PC-3 (cell line): ENCODE measurements around the gene TCF19. TPM values are rescaled to one million over a fixed set of nuclear protein-coding genes. Genes with fewer than 3 reads are reported as not detected.

Experiments used
- ATAC-seq: fragments of 200-7000 bp; cut with Tn5 transposase; 2 replicates; pipeline ENCODE4 v1.9.1; 2020; ENCODE audit warnings: mild to moderate bottlenecking, moderate library complexity
- BruUV-seq: library from RNA; stranded (reverse); fragments of 400-500 nt; replicated peaks from 2 replicates; lab custom pipeline; 2021; lab: Mats Ljungman, UMichigan
- CTCF ChIA-PET: fragments of 300-600 bp; sonication (Branson Sonifier 250); formaldehyde crosslinking; loops from one replicate; lab custom pipeline; 2022; ENCODE audit warnings: antibody characterized with exemption; lab: Charles Lee
- POLR2A ChIA-PET: fragments of 300-600 bp; sonication (Branson Sonifier 250); formaldehyde crosslinking; loops from one replicate; lab custom pipeline; 2022; ENCODE audit warnings: antibody characterized with exemption; ENCODE audit not compliant: unreplicated experiment; lab: Charles Lee
- DNase-seq: peaks from one replicate; pipeline ENCODE4 v3.0.0-alpha.2; 2015
- H2AFZ ChIP-seq: fragments of 300-600 bp; sonication (generic); 2 replicates; pipeline ENCODE4 v1.6.0; 2016; ENCODE audit warnings: antibody characterized with exemption, low read length
- H3F3A ChIP-seq: fragments of 300-600 bp; sonication (generic); one replicate; pipeline ENCODE4 v1.6.0; 2017; ENCODE audit warnings: antibody characterized with exemption, low read length, control low read depth, mild to moderate bottlenecking; ENCODE audit not compliant: unreplicated experiment
- H3K27ac ChIP-seq: fragments of 300-600 bp; sonication (generic); 2 replicates; pipeline ENCODE4 v1.5.1; 2016; ENCODE audit warnings: mild to moderate bottlenecking, low read length
- H3K27me3 ChIP-seq: fragments of 300-600 bp; sonication (generic); 2 replicates; pipeline ENCODE4 v1.6.1; 2016; ENCODE audit warnings: low read length, mixed read lengths
- H3K36me3 ChIP-seq: fragments of 300-600 bp; sonication (generic); 2 replicates; pipeline ENCODE4 v1.6.1; 2016; ENCODE audit warnings: low read depth, mixed run types, low read length, mixed read lengths
- H3K4me1 ChIP-seq: fragments of 300-600 bp; sonication (generic); 2 replicates; pipeline ENCODE4 v1.5.1; 2016; ENCODE audit warnings: low read length; ENCODE audit not compliant: insufficient read depth
- H3K4me2 ChIP-seq: fragments of 300-600 bp; sonication (generic); 2 replicates; pipeline ENCODE4 v1.6.0; 2016; ENCODE audit warnings: low read length
- H3K4me3 ChIP-seq: fragments of 300-600 bp; sonication (generic); 2 replicates; pipeline ENCODE4 v1.5.1; 2016; ENCODE audit warnings: mild to moderate bottlenecking, low read length, mixed read lengths
- H3K79me2 ChIP-seq: fragments of 300-600 bp; sonication (generic); 2 replicates; pipeline ENCODE4 v1.6.1; 2017; ENCODE audit warnings: low read length, mixed read lengths
- H3K9ac ChIP-seq: fragments of 300-600 bp; sonication (generic); 2 replicates; pipeline ENCODE4 v1.6.0; 2016; ENCODE audit warnings: mild to moderate bottlenecking, low read length
- H3K9me2 ChIP-seq: fragments of 300-600 bp; sonication (generic); replicated peaks from 2 replicates; pipeline ENCODE4 v1.6.1; 2016; ENCODE audit warnings: mixed run types, low read length, mixed read lengths
- H3K9me3 ChIP-seq: fragments of 300-600 bp; sonication (generic); 2 replicates; pipeline ENCODE4 v1.6.1; 2016; ENCODE audit warnings: low read length, mixed read lengths
- H4K20me1 ChIP-seq: fragments of 300-600 bp; sonication (generic); 2 replicates; pipeline ENCODE4 v1.6.1; 2016; ENCODE audit warnings: low read length, mixed read lengths
- CTCF ChIP-seq: fragments of 300-600 bp; sonication (generic); conservative IDR thresholded peaks from 2 replicates; pipeline ENCODE4 v1.5.1; 2017; ENCODE audit warnings: antibody characterized with exemption, low read depth, mild to moderate bottlenecking, low read length
- EZH2 ChIP-seq: fragments of 300-600 bp; sonication (generic); IDR thresholded peaks from one replicate; pipeline ENCODE4 v1.6.1; 2017; ENCODE audit warnings: antibody characterized with exemption, mild to moderate bottlenecking, low read length; ENCODE audit not compliant: unreplicated experiment
- EZH2phosphoT487 ChIP-seq: fragments of 300-600 bp; sonication (generic); IDR thresholded peaks from 2 replicates; pipeline ENCODE4 v1.6.1; 2018; ENCODE audit warnings: mild to moderate bottlenecking, antibody characterized with exemption, low read length, borderline replicate concordance
- intact Hi-C: fragments of 100-400 bp; cut with micrococcal nuclease; formaldehyde crosslinking; loops from 2 replicates; pipeline ENCODE4 v1.9.0; 2023
- total RNA-seq: library from RNA; depleted of rRNA; stranded (reverse); fragments of >200 nt; gene quantifications from 2 replicates; pipeline ENCODE4 v1.2.3, GENCODE V29; 2014

TCF19 gene
- total RNA-seq, 1 experiment from 2014 or later: 88.6 TPM

GRCh38 chr6:31145386-31145785 is 13.0 kb upstream of the TCF19 start:
- no peaks in the 10 kb centered on the region for H3K79me2 ChIP-seq

GRCh38 chr6:31149827-31150447 is 8.5 kb upstream of the TCF19 start:
- ATAC-seq: no peak
- no peak overlapping the region for H2AFZ ChIP-seq
- H3K9ac ChIP-seq: no peak overlapping the region
- TF ChIP-seq EZH2: no peak
- no peak for TF ChIP-seq CTCF
- no peak for TF ChIP-seq EZH2phosphoT487
- H3K4me3 ChIP-seq: no peak overlapping the region
- H3K4me2 ChIP-seq: no peak overlapping the region
- H3K79me2 ChIP-seq: no peaks in the 10 kb centered on the region
- DNase-seq: no peak
- no peaks in the 10 kb centered on the region for H3K4me1 ChIP-seq
- ChIA-PET CTCF (no interaction called here), POLR2A (no interaction called here)
- H3K9me3 ChIP-seq: no peaks in the 10 kb centered on the region
- H3K27me3 ChIP-seq: no peaks in the 10 kb centered on the region
- H4K20me1 ChIP-seq: no peaks in the 10 kb centered on the region
- no peaks in the 10 kb centered on the region for H3F3A ChIP-seq
- intact Hi-C loops: no loop called here
- no peak overlapping the region for H3K27ac ChIP-seq
- BruUV-seq: no TSS peak
- H3K36me3 ChIP-seq: no peaks in the 10 kb centered on the region
- no peaks in the 10 kb centered on the region for H3K9me2 ChIP-seq

More at GRCh38 chr6:31145386-31145785, 13.0 kb upstream of the TCF19 start:
- Histone ChIP-seq H3K9ac (no peak overlapping the region), H3K27ac (no peak overlapping the region), H3K27me3 (no peaks in the 10 kb centered on the region), H3K4me1 (no peaks in the 10 kb centered on the region), H3K36me3 (no peaks in the 10 kb centered on the region), H3F3A (no peaks in the 10 kb centered on the region), H3K9me2 (no peaks in the 10 kb centered on the region), H3K4me3 (no peak overlapping the region), H4K20me1 (no peaks in the 10 kb centered on the region), H3K9me3 (no peaks in the 10 kb centered on the region), H2AFZ (no peak overlapping the region), H3K4me2 (no peak overlapping the region)
- no peak for ATAC-seq
- intact Hi-C loops: no loop called here
- DNase-seq: no peak
- no peak for TF ChIP-seq EZH2phosphoT487
- no peak for TF ChIP-seq EZH2
- no peak for TF ChIP-seq CTCF
- no TSS peak for BruUV-seq
- ChIA-PET POLR2A (no interaction called here), CTCF (no interaction called here)

- no peaks in the 10 kb centered on the region for H3F3A ChIP-seq
- no peaks in the 10 kb centered on the region for H4K20me1 ChIP-seq
- CTCF ChIA-PET: no interaction called here
- H3K9ac ChIP-seq: no peak overlapping the region
- 0 out of 2 replicates have a peak, but pooled peaks cover 5% of the 10 kb centered on the region for H3K36me3 ChIP-seq
- intact Hi-C loops: no loop called here
- BruUV-seq: no TSS peak
- no peak overlapping the region for H3K4me2 ChIP-seq
- no peak overlapping the region for H3K4me3 ChIP-seq
- no peak for TF ChIP-seq EZH2phosphoT487
- TF ChIP-seq EZH2: no peak
- no peak for TF ChIP-seq CTCF
- no peak overlapping the region for H3K27ac ChIP-seq
- ATAC-seq: no peak
- peaks cover 11% of the 10 kb centered on the region for H3K79me2 ChIP-seq
- no peak for DNase-seq
- no peaks in the 10 kb centered on the region for H3K9me2 ChIP-seq
- H3K27me3 ChIP-seq: no peaks in the 10 kb centered on the region
- H3K4me1 ChIP-seq: peaks cover 7% of the 10 kb centered on the region
- no peak overlapping the region for H2AFZ ChIP-seq
- POLR2A ChIA-PET: no interaction called here
- no peaks in the 10 kb centered on the region for H3K9me3 ChIP-seq
These were observed 5.6 kb upstream of the TCF19 start for GRCh38 chr6:31152781-31153180.
